ENCODE results near the gene TSC22D2. TPM values are rescaled to one million over a fixed set of nuclear protein-coding genes. Genes with fewer than 3 reads are reported as not detected.

The TSC22D2 gene
- total RNA-seq, 1 experiment from 2014 or later, result 49.7 TPM

GRCh38 chr3:150458001-150458400 is 49.9 kb downstream of the TSC22D2 start:
- no peak overlapping the region for H3K27ac Mint-ChIP-seq (ENCODE audit: unreplicated experiment)
- no peaks in the 10 kb centered on the region for H3K27me3 Mint-ChIP-seq (ENCODE audit: unreplicated experiment)
- peaks cover 17% of the 10 kb centered on the region for H3K36me3 Mint-ChIP-seq (ENCODE audit: insufficient read depth, unreplicated experiment)
- no peaks in the 10 kb centered on the region for H3K9me3 Mint-ChIP-seq (ENCODE audit: low read depth, unreplicated experiment)
- no peak overlapping the region for H3K4me3 Mint-ChIP-seq (ENCODE audit: low read depth, unreplicated experiment)
- intact Hi-C loops (cut with micrococcal nuclease; ENCODE audit: unreplicated experiment), result no loop called here
- no peak for DNase-seq
- no TSS peak for BruUV-seq (replicated peaks)
- peaks cover 14% of the 10 kb centered on the region for H3K4me1 Mint-ChIP-seq (ENCODE audit: low read depth, unreplicated experiment)
- TF ChIP-seq CTCF (IDR thresholded peaks at IDR 0.05; ENCODE audit: unreplicated experiment), result no peak
- CTCF ChIA-PET, result interaction anchor here (1.1 kb wide), 1 partner anchor 32 kb away, joined by 3 read pairs; no protein-coding TSS in a partner anchor

GRCh38 chr3:150460484-150460883 is 52.4 kb downstream of the TSC22D2 start:
- CTCF ChIA-PET, result interaction anchor here (1.1 kb wide), 1 partner anchor 35 kb away, joined by 5 read pairs; no protein-coding TSS in a partner anchor

GRCh38 chr3:150461399-150461798 is 53.3 kb downstream of the TSC22D2 start:
- H3K4me3 Mint-ChIP-seq (ENCODE audit: low read depth, unreplicated experiment), result no peak overlapping the region
- intact Hi-C loops (cut with micrococcal nuclease; ENCODE audit: unreplicated experiment), result no loop called here
- H3K27me3 Mint-ChIP-seq (ENCODE audit: unreplicated experiment), result no peaks in the 10 kb centered on the region
- no peak overlapping the region for H3K27ac Mint-ChIP-seq (ENCODE audit: unreplicated experiment)
- H3K36me3 Mint-ChIP-seq (ENCODE audit: insufficient read depth, unreplicated experiment), result peaks cover 17% of the 10 kb centered on the region
- DNase-seq, result no peak
- TF ChIP-seq CTCF (IDR thresholded peaks at IDR 0.05; ENCODE audit: unreplicated experiment), result no peak
- no peaks in the 10 kb centered on the region for H3K9me3 Mint-ChIP-seq (ENCODE audit: low read depth, unreplicated experiment)
- CTCF ChIA-PET, result interaction anchor here (0.9 to 1.1 kb wide), 2 partner anchors 26 to 34 kb away, joined by 3 to 5 read pairs; no protein-coding TSS in a partner anchor
- BruUV-seq (replicated peaks), result no TSS peak
- H3K4me1 Mint-ChIP-seq (ENCODE audit: low read depth, unreplicated experiment), result peaks cover 14% of the 10 kb centered on the region

More at GRCh38 chr3:150460484-150460883, 52.4 kb downstream of the TSC22D2 start:
- intact Hi-C loops (cut with micrococcal nuclease; ENCODE audit: unreplicated experiment), result no loop called here
- Mint-ChIP-seq H3K4me1 (ENCODE audit: low read depth, unreplicated experiment) (peaks cover 14% of the 10 kb centered on the region), H3K36me3 (ENCODE audit: insufficient read depth, unreplicated experiment) (peaks cover 17% of the 10 kb centered on the region), H3K9me3 (ENCODE audit: low read depth, unreplicated experiment) (no peaks in the 10 kb centered on the region), H3K27ac (ENCODE audit: unreplicated experiment) (no peak overlapping the region), H3K27me3 (ENCODE audit: unreplicated experiment) (no peaks in the 10 kb centered on the region), H3K4me3 (ENCODE audit: low read depth, unreplicated experiment) (no peak overlapping the region)
- DNase-seq, result no peak
- no TSS peak for BruUV-seq (replicated peaks)
- TF ChIP-seq CTCF (IDR thresholded peaks at IDR 0.05; ENCODE audit: unreplicated experiment), result no peak

GRCh38 chr3:150462108-150462507 is 54.0 kb downstream of the TSC22D2 start:
- CTCF ChIA-PET, result interaction anchor here (0.7 to 0.9 kb wide), 2 partner anchors 27 to 143 kb away, joined by 3 read pairs; no protein-coding TSS in a partner anchor
- H3K4me1 Mint-ChIP-seq (ENCODE audit: low read depth, unreplicated experiment), result peaks cover 14% of the 10 kb centered on the region

More at GRCh38 chr3:150462108-150462507, 54.0 kb downstream of the TSC22D2 start:
- no TSS peak for BruUV-seq (replicated peaks)
- no peaks in the 10 kb centered on the region for H3K9me3 Mint-ChIP-seq (ENCODE audit: low read depth, unreplicated experiment)
- no peak for TF ChIP-seq CTCF (IDR thresholded peaks at IDR 0.05; ENCODE audit: unreplicated experiment)
- no peaks in the 10 kb centered on the region for H3K27me3 Mint-ChIP-seq (ENCODE audit: unreplicated experiment)
- H3K36me3 Mint-ChIP-seq (ENCODE audit: insufficient read depth, unreplicated experiment), result peaks cover 17% of the 10 kb centered on the region
- H3K4me3 Mint-ChIP-seq (ENCODE audit: low read depth, unreplicated experiment), result no peak overlapping the region
- no peak overlapping the region for H3K27ac Mint-ChIP-seq (ENCODE audit: unreplicated experiment)
- DNase-seq, result no peak
- intact Hi-C loops (cut with micrococcal nuclease; ENCODE audit: unreplicated experiment), result no loop called here

Data from Calu3 (cell line).